ENCODE results near the gene COX4I1.
"Not testable (repeated sequence)": the region's sequence is repeated elsewhere in the genome, so short reads cannot be mapped to it uniquely, and the experiment has no call there.

COX4I1 gene

DNA sequence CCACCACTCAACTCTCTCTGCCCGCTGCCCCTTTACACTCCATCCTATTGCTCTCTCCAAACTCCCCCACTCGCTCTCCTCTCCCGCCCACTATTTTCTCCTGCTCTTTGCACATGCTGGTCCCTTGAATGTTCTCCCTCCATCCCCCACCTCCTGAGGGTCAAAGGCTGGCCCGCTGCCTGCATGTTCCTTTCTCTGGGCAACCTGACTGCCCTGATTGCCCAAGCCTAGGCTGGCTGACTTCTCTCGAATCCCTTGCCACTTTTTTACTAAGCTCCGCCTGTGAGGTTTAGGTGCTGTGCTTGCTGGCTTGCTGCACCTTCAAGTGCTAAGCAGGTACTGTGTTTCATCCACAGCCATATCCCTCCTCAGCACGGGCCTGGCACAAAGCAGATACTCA is 2.9 kb upstream of the COX4I1 start:
- peaks cover 12 to 30% of the 10 kb centered on the region in 2 donors for H3K4me1 ChIP-seq (ENCODE audit: control insufficient read depth in 1 of 2, insufficient read depth in 2 of 2, low read length in 2 of 2)
- H3K9ac ChIP-seq (ENCODE audit: low read depth in 1 of 2, low read length in 2 of 2), result no peak overlapping the region
- no peak overlapping the region for H3K27ac ChIP-seq (ENCODE audit: low read depth, low read length)
- no peaks in the 10 kb centered on the region for H3K27me3 ChIP-seq (ENCODE audit: control insufficient read depth in 1 of 2, insufficient read depth in 2 of 2, low read length in 2 of 2)
- H3K36me3 ChIP-seq (ENCODE audit: control insufficient read depth in 1 of 2, insufficient read depth in 2 of 2, low read length in 2 of 2), result peaks cover 27 to 47% of the 10 kb centered on the region in 2 donors
- no peak overlapping the region for H3K4me3 ChIP-seq (ENCODE audit: low read depth in 1 of 2, low read length in 2 of 2)
- H3K9me3 ChIP-seq (ENCODE audit: control insufficient read depth in 1 of 2, low read length in 2 of 2), result no peaks in the 10 kb centered on the region

DNA sequence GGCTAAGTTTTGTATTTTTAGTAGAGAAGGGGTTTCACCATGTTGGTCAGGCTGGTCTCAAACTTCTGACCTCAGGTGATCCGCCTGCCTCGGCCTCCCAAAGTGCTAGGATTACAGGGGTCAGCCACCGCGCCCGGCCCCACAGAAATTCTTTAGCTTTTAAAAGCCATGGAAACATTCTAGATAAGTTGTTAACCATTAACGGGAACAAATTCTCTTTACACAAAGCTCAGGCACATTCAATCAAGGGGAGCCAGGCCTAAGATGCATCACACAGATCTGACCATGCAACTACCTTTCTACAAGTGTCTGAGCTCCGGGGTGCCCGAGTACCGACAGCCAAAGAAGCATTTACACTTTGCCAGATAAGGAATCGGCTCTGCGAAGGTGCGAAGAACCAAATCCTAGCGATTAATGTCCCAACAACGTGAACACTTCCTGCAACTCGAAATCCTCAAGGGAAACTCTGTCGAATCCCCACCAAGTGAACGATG is 1.2 kb upstream of the COX4I1 start:
- Histone ChIP-seq H3K36me3 (ENCODE audit: control insufficient read depth in 1 of 2, insufficient read depth in 2 of 2, low read length in 2 of 2) (peaks cover 29 to 50% of the 10 kb centered on the region in 2 donors), H3K9me3 (ENCODE audit: control insufficient read depth in 1 of 2, low read length in 2 of 2) (no peaks in the 10 kb centered on the region), H3K4me1 (ENCODE audit: control insufficient read depth in 1 of 2, insufficient read depth in 2 of 2, low read length in 2 of 2) (peaks cover 12 to 30% of the 10 kb centered on the region in 2 donors), H3K9ac (ENCODE audit: low read depth in 1 of 2, low read length in 2 of 2) (peak overlapping the region; percentile 86 to 96), H3K27me3 (ENCODE audit: control insufficient read depth in 1 of 2, insufficient read depth in 2 of 2, low read length in 2 of 2) (no peaks in the 10 kb centered on the region), H3K4me3 (ENCODE audit: low read depth in 1 of 2, low read length in 2 of 2) (peak overlapping the region; percentile 93 to 98), H3K27ac (ENCODE audit: low read depth, low read length) (no peak overlapping the region)

DNA sequence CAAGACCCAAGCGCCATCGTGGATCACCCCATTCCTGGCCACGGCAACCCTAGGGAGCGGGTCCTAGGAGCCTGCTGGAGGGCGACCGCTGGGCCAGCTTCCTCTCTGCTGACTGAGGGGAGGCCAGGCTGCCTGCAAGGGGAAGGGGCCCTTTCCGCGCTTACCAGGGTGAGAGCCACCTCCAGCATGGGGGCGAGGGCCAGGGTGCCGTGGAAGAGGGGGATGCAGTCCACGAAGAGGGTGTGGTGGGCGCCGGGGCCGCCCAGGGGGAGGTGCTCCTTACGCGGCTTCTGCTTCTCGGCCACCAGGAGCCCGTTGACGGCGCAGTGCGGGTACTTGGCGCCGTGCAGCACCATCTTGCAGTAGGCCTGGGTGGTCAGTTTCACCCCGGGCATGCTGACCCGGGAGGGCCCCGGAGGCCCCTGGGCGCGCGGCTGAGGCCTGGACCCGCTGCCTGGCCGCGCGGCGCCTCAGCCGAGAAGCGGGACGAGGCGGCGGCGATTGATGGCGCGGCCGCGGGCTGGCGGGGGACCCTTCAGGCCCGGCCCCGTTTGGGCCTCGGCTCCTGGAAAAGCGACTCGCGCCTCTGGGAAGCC is 496 bp upstream of the COX4I1 start:
- no peak overlapping the region for H3K27ac ChIP-seq (ENCODE audit: low read depth, low read length)
- H3K9ac ChIP-seq (ENCODE audit: low read depth in 1 of 2, low read length in 2 of 2), result peak overlapping the region; percentile 86 to 96
- peaks cover 29 to 55% of the 10 kb centered on the region in 2 donors for H3K36me3 ChIP-seq (ENCODE audit: control insufficient read depth in 1 of 2, insufficient read depth in 2 of 2, low read length in 2 of 2)
- H3K4me3 ChIP-seq (ENCODE audit: low read depth in 1 of 2, low read length in 2 of 2), result peak overlapping the region; percentile 93 to 98
- no peaks in the 10 kb centered on the region for H3K27me3 ChIP-seq (ENCODE audit: control insufficient read depth in 1 of 2, insufficient read depth in 2 of 2, low read length in 2 of 2)
- peaks cover 12 to 30% of the 10 kb centered on the region in 2 donors for H3K4me1 ChIP-seq (ENCODE audit: control insufficient read depth in 1 of 2, insufficient read depth in 2 of 2, low read length in 2 of 2)
- no peaks in the 10 kb centered on the region for H3K9me3 ChIP-seq (ENCODE audit: control insufficient read depth in 1 of 2, low read length in 2 of 2)

DNA sequence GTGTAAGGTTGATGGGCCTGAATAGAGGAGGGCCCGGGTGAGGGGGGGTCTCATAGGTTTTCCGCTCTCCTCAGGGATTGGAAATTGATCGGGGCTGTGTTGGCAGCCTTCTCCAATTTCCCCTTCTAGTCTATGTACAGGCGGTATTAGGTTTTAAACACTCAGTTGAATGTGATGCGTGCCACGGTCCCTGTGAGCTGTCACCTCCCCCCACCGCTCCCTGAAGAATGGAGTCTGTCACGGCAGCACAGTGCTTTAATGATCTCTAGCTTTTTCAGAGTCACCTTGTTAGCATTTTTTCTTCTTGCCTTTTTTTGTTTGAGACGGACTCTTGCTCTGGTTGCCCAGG is 800 bp downstream of the COX4I1 start:
- H3K9me3 ChIP-seq (ENCODE audit: control insufficient read depth in 1 of 2, low read length in 2 of 2), result no peaks in the 10 kb centered on the region
- H3K4me3 ChIP-seq (ENCODE audit: low read depth in 1 of 2, low read length in 2 of 2), result peak overlapping the region; percentile 93 to 98
- H3K4me1 ChIP-seq (ENCODE audit: control insufficient read depth in 1 of 2, insufficient read depth in 2 of 2, low read length in 2 of 2), result peaks cover 12 to 30% of the 10 kb centered on the region in 2 donors
- H3K27me3 ChIP-seq (ENCODE audit: control insufficient read depth in 1 of 2, insufficient read depth in 2 of 2, low read length in 2 of 2), result no peaks in the 10 kb centered on the region
- H3K9ac ChIP-seq (ENCODE audit: low read depth in 1 of 2, low read length in 2 of 2), result peak overlapping the region; percentile 76 to 87
- peak overlapping the region; percentile 84 for H3K27ac ChIP-seq (ENCODE audit: low read depth, low read length)
- H3K36me3 ChIP-seq (ENCODE audit: control insufficient read depth in 1 of 2, insufficient read depth in 2 of 2, low read length in 2 of 2), result peaks cover 27 to 56% of the 10 kb centered on the region in 2 donors

DNA sequence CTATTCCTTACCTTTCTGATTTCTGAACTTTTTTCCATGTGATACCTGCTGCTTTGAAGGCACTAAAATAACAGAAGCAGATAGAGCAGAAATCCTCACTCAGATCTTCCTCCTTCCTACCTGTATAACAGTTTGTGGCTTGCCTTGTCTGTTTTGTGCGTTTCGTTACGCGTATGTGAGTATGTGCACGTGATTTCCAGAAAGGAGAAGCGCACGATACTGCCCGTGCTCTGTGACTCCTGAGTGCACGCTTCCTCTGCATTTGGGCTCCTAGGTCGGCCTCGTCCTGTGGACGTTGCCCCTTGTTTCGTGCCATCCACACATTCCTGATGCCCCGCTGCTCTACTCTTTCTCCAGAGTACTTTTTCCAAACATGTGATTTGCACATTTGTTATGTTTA is 4.1 kb downstream of the COX4I1 start:
- H3K36me3 ChIP-seq (ENCODE audit: control insufficient read depth in 1 of 2, insufficient read depth in 2 of 2, low read length in 2 of 2), result peaks cover 38 to 59% of the 10 kb centered on the region in 2 donors
- H3K27me3 ChIP-seq (ENCODE audit: control insufficient read depth in 1 of 2, insufficient read depth in 2 of 2, low read length in 2 of 2), result no peaks in the 10 kb centered on the region

DNA sequence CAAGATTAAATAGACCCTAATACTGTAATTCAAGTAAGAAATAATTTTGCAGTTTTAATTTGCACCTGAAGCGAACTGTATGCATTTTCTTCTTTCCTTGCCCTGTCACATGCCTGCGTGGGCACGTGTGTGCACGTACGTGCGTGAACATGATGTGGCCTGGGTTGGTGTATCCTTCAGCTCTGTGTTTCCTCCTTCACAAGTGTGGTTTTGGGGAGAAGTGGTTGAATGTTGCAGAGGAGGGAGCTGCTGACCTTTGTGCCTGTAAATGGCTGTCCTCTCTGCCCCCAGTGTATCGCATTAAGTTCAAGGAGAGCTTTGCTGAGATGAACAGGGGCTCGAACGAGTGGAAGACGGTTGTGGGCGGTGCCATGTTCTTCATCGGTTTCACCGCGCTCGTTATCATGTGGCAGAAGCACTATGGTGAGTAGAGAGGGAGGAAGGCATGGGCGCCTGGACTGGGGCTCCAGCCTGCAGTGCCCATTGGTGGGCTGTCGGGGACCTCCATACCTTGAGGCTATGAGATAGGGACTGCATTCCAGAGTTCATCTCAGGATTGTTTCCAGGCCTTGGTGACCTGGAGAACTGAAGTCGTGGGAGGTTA is 6.0 kb downstream of the COX4I1 start:
- Histone ChIP-seq H3K27ac (ENCODE audit: low read depth, low read length) (no peak overlapping the region), H3K27me3 (ENCODE audit: control insufficient read depth in 1 of 2, insufficient read depth in 2 of 2, low read length in 2 of 2) (no peaks in the 10 kb centered on the region), H3K4me1 (ENCODE audit: control insufficient read depth in 1 of 2, insufficient read depth in 2 of 2, low read length in 2 of 2) (peaks cover 6 to 9% of the 10 kb centered on the region in 2 donors), H3K4me3 (ENCODE audit: low read depth in 1 of 2, low read length in 2 of 2) (no peak overlapping the region), H3K36me3 (ENCODE audit: control insufficient read depth in 1 of 2, insufficient read depth in 2 of 2, low read length in 2 of 2) (peaks cover 38 to 59% of the 10 kb centered on the region in 2 donors), H3K9ac (ENCODE audit: low read depth in 1 of 2, low read length in 2 of 2) (no peak overlapping the region), H3K9me3 (ENCODE audit: control insufficient read depth in 1 of 2, low read length in 2 of 2) (no peaks in the 10 kb centered on the region)

More for the DNA sequence above, 4.1 kb downstream of the COX4I1 start:
- Histone ChIP-seq H3K4me1 (ENCODE audit: control insufficient read depth in 1 of 2, insufficient read depth in 2 of 2, low read length in 2 of 2) (peaks cover 8 to 19% of the 10 kb centered on the region in 2 donors), H3K27ac (ENCODE audit: low read depth, low read length) (no peak overlapping the region), H3K9me3 (ENCODE audit: control insufficient read depth in 1 of 2, low read length in 2 of 2) (no peaks in the 10 kb centered on the region), H3K4me3 (ENCODE audit: low read depth in 1 of 2, low read length in 2 of 2) (no peak overlapping the region), H3K9ac (ENCODE audit: low read depth in 1 of 2, low read length in 2 of 2) (no peak overlapping the region)

DNA sequence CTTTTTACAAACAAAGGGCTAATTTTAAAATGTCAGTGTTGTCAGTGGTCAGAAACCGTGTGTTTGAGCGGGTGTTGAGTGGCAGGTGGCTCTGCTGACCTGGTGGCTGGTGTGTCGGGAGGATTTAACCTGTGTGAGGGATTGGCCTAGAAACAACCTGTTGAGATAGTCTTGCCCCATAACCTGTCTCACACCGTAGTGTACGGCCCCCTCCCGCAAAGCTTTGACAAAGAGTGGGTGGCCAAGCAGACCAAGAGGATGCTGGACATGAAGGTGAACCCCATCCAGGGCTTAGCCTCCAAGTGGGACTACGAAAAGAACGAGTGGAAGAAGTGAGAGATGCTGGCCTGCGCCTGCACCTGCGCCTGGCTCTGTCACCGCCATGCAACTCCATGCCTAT is 7.0 kb downstream of the COX4I1 start:
- no peaks in the 10 kb centered on the region for H3K4me1 ChIP-seq (ENCODE audit: control insufficient read depth in 1 of 2, insufficient read depth in 2 of 2, low read length in 2 of 2)
- H3K27me3 ChIP-seq (ENCODE audit: control insufficient read depth in 1 of 2, insufficient read depth in 2 of 2, low read length in 2 of 2), result peaks cover 0 to under 1% of the 10 kb centered on the region in 2 donors
- H3K36me3 ChIP-seq (ENCODE audit: control insufficient read depth in 1 of 2, insufficient read depth in 2 of 2, low read length in 2 of 2), result peaks cover 33 to 57% of the 10 kb centered on the region in 2 donors
- H3K9me3 ChIP-seq (ENCODE audit: control insufficient read depth in 1 of 2, low read length in 2 of 2), result no peaks in the 10 kb centered on the region
- no peak overlapping the region for H3K4me3 ChIP-seq (ENCODE audit: low read depth in 1 of 2, low read length in 2 of 2)
- no peak overlapping the region for H3K9ac ChIP-seq (ENCODE audit: low read depth in 1 of 2, low read length in 2 of 2)
- no peak overlapping the region for H3K27ac ChIP-seq (ENCODE audit: low read depth, low read length)

DNA sequence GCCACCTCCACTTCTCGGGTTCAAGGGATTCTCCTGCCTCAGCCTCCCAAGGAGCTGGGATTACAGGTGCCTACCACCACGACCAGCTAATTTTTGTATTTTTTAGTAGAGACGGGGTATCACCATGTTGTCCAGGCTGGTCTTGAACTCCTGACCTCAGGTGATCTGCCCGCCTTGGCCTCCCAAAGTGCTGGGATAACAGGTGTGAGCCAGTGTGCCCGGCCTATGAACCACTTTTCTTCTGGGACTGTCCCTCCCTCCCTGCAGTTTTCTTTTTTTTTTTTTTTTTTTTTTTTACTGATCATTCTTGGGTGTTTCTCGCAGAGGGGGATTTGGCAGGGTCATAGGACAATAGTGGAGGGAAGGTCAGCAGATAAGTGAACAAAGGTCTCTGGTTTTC is 7.8 kb downstream of the COX4I1 start:
- H3K27ac ChIP-seq (ENCODE audit: low read depth, low read length), result not testable (repeated sequence)

DNA sequence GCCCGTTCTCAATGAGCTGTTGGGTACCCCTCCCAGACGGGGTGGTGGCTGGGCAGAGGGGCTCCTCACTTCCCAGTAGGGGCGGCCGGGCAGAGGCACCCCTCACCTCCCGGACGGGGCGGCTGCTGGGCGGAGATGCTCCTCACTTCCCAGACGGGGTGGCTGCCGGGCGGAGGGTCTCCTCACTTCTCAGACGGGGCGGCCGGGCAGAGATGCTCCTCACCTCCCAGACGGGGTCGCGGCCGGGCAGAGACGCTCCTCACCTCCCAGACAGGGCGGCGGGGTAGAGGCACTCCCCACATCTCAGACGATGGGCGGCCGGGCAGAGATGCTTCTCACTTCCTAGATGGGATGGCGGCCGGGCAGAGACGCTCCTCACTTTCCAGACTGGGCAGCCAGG is 8.6 kb downstream of the COX4I1 start:
- H3K9me3 ChIP-seq (ENCODE audit: control insufficient read depth in 1 of 2, low read length in 2 of 2); H3K4me3 ChIP-seq (ENCODE audit: low read depth in 1 of 2, low read length in 2 of 2); H3K9ac ChIP-seq (ENCODE audit: low read depth in 1 of 2, low read length in 2 of 2); H3K4me1 ChIP-seq (ENCODE audit: control insufficient read depth in 1 of 2, insufficient read depth in 2 of 2, low read length in 2 of 2); H3K27me3 ChIP-seq (ENCODE audit: control insufficient read depth in 1 of 2, insufficient read depth in 2 of 2, low read length in 2 of 2); H3K27ac ChIP-seq (ENCODE audit: low read depth, low read length): not testable (repeated sequence)
- H3K36me3 ChIP-seq (ENCODE audit: control insufficient read depth in 1 of 2, insufficient read depth in 2 of 2, low read length in 2 of 2), result peaks cover 21 to 41% of the 10 kb centered on the region in 2 donors

More for the DNA sequence above, 7.8 kb downstream of the COX4I1 start:
- not testable (repeated sequence) for H3K9me3 ChIP-seq (ENCODE audit: control insufficient read depth in 1 of 2, low read length in 2 of 2); H3K9ac ChIP-seq (ENCODE audit: low read depth in 1 of 2, low read length in 2 of 2); H3K4me3 ChIP-seq (ENCODE audit: low read depth in 1 of 2, low read length in 2 of 2); H3K4me1 ChIP-seq (ENCODE audit: control insufficient read depth in 1 of 2, insufficient read depth in 2 of 2, low read length in 2 of 2); H3K27me3 ChIP-seq (ENCODE audit: control insufficient read depth in 1 of 2, insufficient read depth in 2 of 2, low read length in 2 of 2)
- peaks cover 26 to 49% of the 10 kb centered on the region in 2 donors for H3K36me3 ChIP-seq (ENCODE audit: control insufficient read depth in 1 of 2, insufficient read depth in 2 of 2, low read length in 2 of 2)

DNA sequence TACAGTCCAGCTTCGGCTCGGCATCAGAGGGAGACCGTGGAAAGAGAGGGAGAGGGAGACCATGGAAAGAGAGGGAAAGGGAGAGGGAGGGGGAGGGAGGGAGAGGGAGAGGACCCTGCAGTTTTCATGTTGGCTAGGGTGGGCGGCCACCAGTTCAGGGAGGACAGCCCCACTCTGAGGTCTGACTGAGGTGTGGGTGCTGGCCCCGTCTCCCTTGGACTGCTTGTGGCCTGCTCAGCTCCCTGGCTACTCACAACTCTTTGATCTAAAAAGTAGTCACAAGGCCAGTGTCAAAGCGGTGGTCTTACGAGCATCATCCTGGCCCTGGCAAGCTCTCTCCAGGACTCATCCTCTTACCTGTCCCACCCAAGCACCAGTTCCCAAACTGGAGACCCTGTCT is 9.4 kb downstream of the COX4I1 start:
- peaks cover 2 to 10% of the 10 kb centered on the region in 2 donors for H3K27me3 ChIP-seq (ENCODE audit: control insufficient read depth in 1 of 2, insufficient read depth in 2 of 2, low read length in 2 of 2)
- peaks cover 21 to 33% of the 10 kb centered on the region in 2 donors for H3K36me3 ChIP-seq (ENCODE audit: control insufficient read depth in 1 of 2, insufficient read depth in 2 of 2, low read length in 2 of 2)
- H3K4me1 ChIP-seq (ENCODE audit: control insufficient read depth in 1 of 2, insufficient read depth in 2 of 2, low read length in 2 of 2), result no peaks in the 10 kb centered on the region
- no peak overlapping the region for H3K27ac ChIP-seq (ENCODE audit: low read depth, low read length)
- no peaks in the 10 kb centered on the region for H3K9me3 ChIP-seq (ENCODE audit: control insufficient read depth in 1 of 2, low read length in 2 of 2)
- no peak overlapping the region for H3K4me3 ChIP-seq (ENCODE audit: low read depth in 1 of 2, low read length in 2 of 2)
- no peak overlapping the region for H3K9ac ChIP-seq (ENCODE audit: low read depth in 1 of 2, low read length in 2 of 2)
